OCI-LY7 (cell line): Measurements from ENCODE around the gene MIP. TPM values are rescaled to one million over a fixed set of nuclear protein-coding genes. Genes with fewer than 3 reads are reported as not detected.
A peak's percentile ranks its signal among the peaks of the same experiment; 100 is the strongest.
"Not testable (repeated sequence)": the region's sequence is repeated elsewhere in the genome, so short reads cannot be mapped to it uniquely, and the experiment has no call there.

Source experiments
- Bru-seq: library from RNA; stranded (reverse); fragments of 400-500 nt; gene quantifications from one replicate; lab custom pipeline; 2021; lab: Mats Ljungman, UMichigan
- BruChase-seq, 2 experiments: library from RNA; stranded (reverse); fragments of 400-500 nt; gene quantifications; one replicate each; lab custom pipeline; 2021; lab: Mats Ljungman, UMichigan
- BruUV-seq: library from RNA; stranded (reverse); fragments of 400-500 nt; replicated peaks from 2 replicates; lab custom pipeline; 2021; lab: Mats Ljungman, UMichigan
- CTCF ChIA-PET: fragments of 300-600 bp; sonication (Branson Sonifier 250); formaldehyde crosslinking; loops from one replicate; lab custom pipeline; 2022; ENCODE audit warnings: antibody characterized with exemption; ENCODE audit not compliant: unreplicated experiment; lab: Charles Lee
- POLR2A ChIA-PET: fragments of 300-600 bp; sonication (Branson Sonifier 250); formaldehyde crosslinking; loops from one replicate; lab custom pipeline; 2022; ENCODE audit warnings: antibody characterized with exemption; lab: Charles Lee
- DNase-seq: peaks from one replicate; pipeline ENCODE4 v3.0.0-alpha.2; 2015; ENCODE audit warnings: low spot score
- H2AFZ ChIP-seq: fragments of 200-600 bp; sonication (generic), shearing (Covaris generic); 2 replicates; pipeline ENCODE4 v1.6.1; 2014; ENCODE audit warnings: mild to moderate bottlenecking, antibody characterized with exemption, low read length, moderate library complexity
- H3K27ac ChIP-seq: fragments of 200-600 bp; sonication (generic); 2 replicates; pipeline ENCODE4 v1.5.1; 2014; ENCODE audit warnings: mixed run types, low read depth, mild to moderate bottlenecking, moderate library complexity, low read length, inconsistent platforms; ENCODE audit not compliant: poor library complexity, severe bottlenecking
- H3K36me3 ChIP-seq: fragments of 200-600 bp; sonication (generic); 2 replicates; pipeline ENCODE4 v1.6.1; 2014; ENCODE audit warnings: mild to moderate bottlenecking, antibody characterized with exemption, low read length, moderate library complexity, mixed read lengths; ENCODE audit not compliant: insufficient read depth
- H3K4me1 ChIP-seq: fragments of 200-600 bp; sonication (generic); 2 replicates; pipeline ENCODE4 v1.5.1; 2014; ENCODE audit warnings: mild to moderate bottlenecking, low read length; ENCODE audit not compliant: insufficient read depth, poor library complexity, severe bottlenecking
- H3K4me2 ChIP-seq: fragments of 200-600 bp; sonication (generic); 2 replicates; pipeline ENCODE4 v1.6.1; 2014; ENCODE audit warnings: mild to moderate bottlenecking, low read length
- H3K4me3 ChIP-seq: fragments of 200-600 bp; sonication (generic); 2 replicates; pipeline ENCODE4 v1.5.1; 2014; ENCODE audit warnings: mild to moderate bottlenecking, low read depth, low read length; ENCODE audit not compliant: poor library complexity, severe bottlenecking
- H3K79me2 ChIP-seq: fragments of 200-600 bp; sonication (generic); 2 replicates; pipeline ENCODE4 v1.6.1; 2016; ENCODE audit warnings: low read depth, mild to moderate bottlenecking, low read length, moderate library complexity, mixed read lengths; ENCODE audit not compliant: insufficient read depth
- H3K9me2 ChIP-seq: fragments of 200-600 bp; sonication (generic); 2 replicates; pipeline ENCODE4 v1.6.1; 2016; ENCODE audit warnings: mild to moderate bottlenecking, low read length, mixed read lengths; ENCODE audit not compliant: insufficient read depth
- H3K9me3 ChIP-seq: fragments of 200-600 bp; sonication (generic); 2 replicates; pipeline ENCODE4 v1.6.1; 2014; ENCODE audit warnings: mild to moderate bottlenecking, mixed run types, low read length, mixed read lengths
- H4K20me1 ChIP-seq: fragments of 200-600 bp; sonication (generic); 2 replicates; pipeline ENCODE4 v1.6.1; 2014; ENCODE audit warnings: mild to moderate bottlenecking, antibody characterized with exemption, low read length, moderate library complexity, mixed read lengths; ENCODE audit not compliant: insufficient read depth
- EZH2phosphoT487 ChIP-seq: fragments of 200-600 bp; sonication (generic); IDR thresholded peaks from 2 replicates; pipeline ENCODE4 v1.6.1; 2018; ENCODE audit warnings: low read depth, borderline replicate concordance, mild to moderate bottlenecking, mixed run types, antibody characterized with exemption, low read length, moderate library complexity, mixed read lengths
- intact Hi-C: fragments of 100-400 bp; cut with micrococcal nuclease; formaldehyde crosslinking; loops from one replicate; pipeline ENCODE4 v1.10.0; 2022; ENCODE audit not compliant: unreplicated experiment
- long read RNA-seq: library from polyadenylated mRNA; stranded (forward); transcript quantifications from one replicate; pipeline ENCODE4 v2.0.0, GENCODE V29; 2022
- total RNA-seq, 2 experiments: library from RNA; depleted of rRNA in 1 of 2; stranded (reverse); fragments of >200 nt in 1 of 2; shearing (Covaris generic) in 1 of 2; gene quantifications; 2 replicates each; pipeline ENCODE4 v1.2.3, GENCODE V29; 2014 to 2022
- TF ChIP-seq, protein P1 (sequence below): fragments of 200-600 bp; sonication (generic); conservative IDR thresholded peaks from 2 replicates; pipeline ENCODE4 v1.5.1; 2014; ENCODE audit warnings: mild to moderate bottlenecking, antibody characterized with exemption, low read length, moderate library complexity, mixed read lengths

MIP gene
- not detected in 2 replicates for total RNA-seq (2014; rRNA removed; shearing (Covaris generic))
- 0.57 TPM in 1 of 2 replicates, not detected in the other for total RNA-seq (2022)
- not detected for Bru-seq, nascent RNA
- not detected for BruChase-seq, experiment 1, labeled RNA remaining after a 6-hour chase
- BruChase-seq, experiment 2, labeled RNA remaining after a 2-hour chase: percentile 23 among the genes with signal in this experiment
- long read RNA-seq, partial matches to known transcripts: 0 of 1 reads
- long read RNA-seq, other reads (novel, unspliced or antisense): 1 of 1 reads

DNA sequence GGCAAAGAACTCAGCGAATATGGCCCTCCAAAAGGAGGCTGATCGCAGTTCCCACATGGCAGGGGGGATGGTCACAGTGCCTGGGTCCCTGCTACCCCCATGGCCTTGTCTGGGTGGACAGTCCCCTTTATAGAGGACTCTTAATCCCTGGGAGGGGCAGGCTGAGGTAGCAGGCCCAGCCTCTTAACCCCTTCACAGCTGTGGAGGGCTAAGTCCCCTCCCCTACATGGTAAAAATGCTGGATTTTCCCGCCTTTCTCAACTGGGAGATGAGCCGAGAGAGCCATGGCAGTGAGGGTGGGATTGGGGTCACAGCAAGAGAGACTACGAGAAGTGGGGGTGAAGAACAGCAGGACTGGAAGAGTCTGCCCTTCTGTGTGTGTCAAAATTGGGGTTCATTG lies at the start of gene MIP:
Gene MIP, minus strand, starts transcription at position 101 of the 400 bp plus-strand sequence. Its CDS starts 44 bp downstream, at position 57.
- H3K4me2 ChIP-seq: no peak within 1 kb of the TSS
- H3K9me3 ChIP-seq: no peaks in the 10 kb centered on the region
- H3K4me1 ChIP-seq: peaks cover 24% of the 10 kb centered on the region
- TF ChIP-seq EZH2phosphoT487: no peak
- TF ChIP-seq, protein P1, sequence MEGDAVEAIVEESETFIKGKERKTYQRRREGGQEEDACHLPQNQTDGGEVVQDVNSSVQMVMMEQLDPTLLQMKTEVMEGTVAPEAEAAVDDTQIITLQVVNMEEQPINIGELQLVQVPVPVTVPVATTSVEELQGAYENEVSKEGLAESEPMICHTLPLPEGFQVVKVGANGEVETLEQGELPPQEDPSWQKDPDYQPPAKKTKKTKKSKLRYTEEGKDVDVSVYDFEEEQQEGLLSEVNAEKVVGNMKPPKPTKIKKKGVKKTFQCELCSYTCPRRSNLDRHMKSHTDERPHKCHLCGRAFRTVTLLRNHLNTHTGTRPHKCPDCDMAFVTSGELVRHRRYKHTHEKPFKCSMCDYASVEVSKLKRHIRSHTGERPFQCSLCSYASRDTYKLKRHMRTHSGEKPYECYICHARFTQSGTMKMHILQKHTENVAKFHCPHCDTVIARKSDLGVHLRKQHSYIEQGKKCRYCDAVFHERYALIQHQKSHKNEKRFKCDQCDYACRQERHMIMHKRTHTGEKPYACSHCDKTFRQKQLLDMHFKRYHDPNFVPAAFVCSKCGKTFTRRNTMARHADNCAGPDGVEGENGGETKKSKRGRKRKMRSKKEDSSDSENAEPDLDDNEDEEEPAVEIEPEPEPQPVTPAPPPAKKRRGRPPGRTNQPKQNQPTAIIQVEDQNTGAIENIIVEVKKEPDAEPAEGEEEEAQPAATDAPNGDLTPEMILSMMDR: no peak
- no peak within 1 kb of the TSS for H3K4me3 ChIP-seq
- ChIA-PET POLR2A (interaction anchor here (0.6 to 0.8 kb wide), 2 partner anchors 25 to 487 kb away, joined by 3 to 4 read pairs; no protein-coding TSS in a partner anchor), CTCF (no interaction called here)
- H3K27ac ChIP-seq: no peak within 1 kb of the TSS
- no peak within 1 kb of the TSS for H2AFZ ChIP-seq
- BruUV-seq: no TSS peak
- no peaks in the 10 kb centered on the region for H4K20me1 ChIP-seq
- intact Hi-C loops: no loop called here
- no peak for DNase-seq
- no peaks in the 10 kb centered on the region for H3K36me3 ChIP-seq
- no peaks in the 10 kb centered on the region for H3K9me2 ChIP-seq
- no peaks in the 10 kb centered on the region for H3K79me2 ChIP-seq

GRCh38 chr12:56499879-56500278 lies 45.4 kb upstream of the MIP start:
- BruUV-seq, H4K20me1 ChIP-seq, H3K9me3 ChIP-seq, H3K79me2 ChIP-seq, H2AFZ ChIP-seq, H3K4me2 ChIP-seq, H3K4me1 ChIP-seq, H3K27ac ChIP-seq, POLR2A ChIA-PET, DNase-seq, H3K36me3 ChIP-seq, H3K4me3 ChIP-seq, H3K9me2 ChIP-seq: not testable (repeated sequence)
- CTCF ChIA-PET: interaction anchor here (0.6 kb wide), 1 partner anchor 95 kb away, joined by 4 read pairs; no protein-coding TSS in a partner anchor
- intact Hi-C loops: loop anchor here (2.0 kb wide), 1 partner anchor 307 kb away; no protein-coding TSS in a partner anchor

- BruUV-seq, intact Hi-C loops, H3K36me3 ChIP-seq, H3K4me2 ChIP-seq, CTCF ChIA-PET, H3K79me2 ChIP-seq, H3K4me3 ChIP-seq, H4K20me1 ChIP-seq, POLR2A ChIA-PET, H3K9me3 ChIP-seq, DNase-seq, H3K9me2 ChIP-seq, H2AFZ ChIP-seq, H3K27ac ChIP-seq, H3K4me1 ChIP-seq: not testable (repeated sequence)
These were observed 45.0 kb upstream of the MIP start for GRCh38 chr12:56499452-56499851.

DNA sequence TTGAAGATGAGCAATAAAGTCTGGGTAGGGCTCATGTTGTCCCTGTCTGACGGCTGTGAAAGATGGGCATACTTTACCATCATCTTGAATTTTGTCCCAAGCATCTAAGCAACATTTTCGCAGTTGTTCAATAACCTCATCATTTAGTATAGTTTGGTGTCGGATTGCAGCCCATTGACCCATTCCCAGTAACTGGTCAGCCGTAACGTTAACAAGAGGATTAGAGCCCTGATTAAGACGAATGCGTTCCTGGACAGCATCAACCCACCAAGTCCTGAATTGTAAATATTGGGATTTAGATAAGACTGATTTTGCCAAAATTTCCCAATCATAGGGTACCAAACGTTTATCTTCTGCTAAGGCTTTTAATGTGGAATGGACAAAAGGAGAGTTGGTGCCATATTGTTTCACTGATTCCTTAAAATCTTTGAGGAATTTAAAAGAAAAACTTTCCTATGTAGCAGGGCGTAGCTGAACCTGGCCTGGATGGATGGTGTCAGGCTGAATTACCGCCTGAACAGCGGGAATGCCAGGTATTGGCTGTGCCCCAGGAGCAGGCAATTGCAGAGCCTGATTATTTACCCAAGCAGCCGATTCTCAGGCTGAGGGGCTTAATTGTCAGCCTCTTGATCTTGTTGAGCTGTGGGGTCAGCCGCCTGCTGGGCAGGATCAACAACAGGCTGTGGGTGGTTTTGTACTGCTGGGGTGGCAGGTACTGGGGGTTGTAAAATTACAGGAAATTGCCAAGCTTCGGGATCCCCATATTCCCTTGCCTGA lies 43.9 kb upstream of the MIP start:
- H3K9me3 ChIP-seq, CTCF ChIA-PET, intact Hi-C loops, BruUV-seq, H3K4me1 ChIP-seq, DNase-seq, POLR2A ChIA-PET, H3K27ac ChIP-seq, H3K9me2 ChIP-seq, H4K20me1 ChIP-seq, H3K4me3 ChIP-seq, H3K4me2 ChIP-seq, H2AFZ ChIP-seq, H3K79me2 ChIP-seq, H3K36me3 ChIP-seq: not testable (repeated sequence)
